Peyer's patch (tissue), 4 donors: ENCODE data around the gene PATJ.

Experiments used
- POLR2A ChIP-seq, 2 donors: fragments of 450-650 bp; IDR thresholded peaks; one replicate each; pipeline ENCODE4 v1.5.1; 2017; ENCODE audit warnings: antibody characterized with exemption in 2 of 2, mild to moderate bottlenecking in 2 of 2, moderate library complexity in 2 of 2
- TF ChIP-seq, protein P1 (sequence below), 6 experiments: fragments of 450-650 bp in 4 of 6; fragments of 200-600 bp in 2 of 6; sonication (generic) in 1 of 6; IDR thresholded peaks; one replicate each; pipeline ENCODE4 v1.5.1; 2017 to 2019; ENCODE audit warnings: antibody characterized with exemption in 6 of 6, mild to moderate bottlenecking in 3 of 6, moderate library complexity in 1 of 6

DNA sequence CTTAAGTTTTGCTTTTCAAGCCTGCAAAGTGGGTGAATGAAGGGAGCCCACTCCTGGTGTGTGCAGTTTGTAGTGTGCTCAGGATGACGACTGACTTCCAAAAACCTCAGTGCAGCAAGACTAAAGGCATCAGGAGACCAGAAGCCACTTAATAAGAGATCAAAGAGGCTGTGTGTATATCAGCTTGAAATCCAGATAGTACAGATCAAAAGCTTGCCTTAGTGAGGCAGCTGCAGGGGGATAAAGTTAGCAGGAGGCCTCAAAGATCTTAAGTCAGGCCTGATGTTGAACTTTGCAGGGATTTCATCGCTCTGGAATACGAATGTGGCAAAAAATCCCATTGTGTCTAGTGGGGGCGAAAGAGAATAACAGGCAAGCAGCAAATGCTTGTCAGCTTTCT lies 99.8 kb downstream of the PATJ start:
- TF ChIP-seq, protein P1, sequence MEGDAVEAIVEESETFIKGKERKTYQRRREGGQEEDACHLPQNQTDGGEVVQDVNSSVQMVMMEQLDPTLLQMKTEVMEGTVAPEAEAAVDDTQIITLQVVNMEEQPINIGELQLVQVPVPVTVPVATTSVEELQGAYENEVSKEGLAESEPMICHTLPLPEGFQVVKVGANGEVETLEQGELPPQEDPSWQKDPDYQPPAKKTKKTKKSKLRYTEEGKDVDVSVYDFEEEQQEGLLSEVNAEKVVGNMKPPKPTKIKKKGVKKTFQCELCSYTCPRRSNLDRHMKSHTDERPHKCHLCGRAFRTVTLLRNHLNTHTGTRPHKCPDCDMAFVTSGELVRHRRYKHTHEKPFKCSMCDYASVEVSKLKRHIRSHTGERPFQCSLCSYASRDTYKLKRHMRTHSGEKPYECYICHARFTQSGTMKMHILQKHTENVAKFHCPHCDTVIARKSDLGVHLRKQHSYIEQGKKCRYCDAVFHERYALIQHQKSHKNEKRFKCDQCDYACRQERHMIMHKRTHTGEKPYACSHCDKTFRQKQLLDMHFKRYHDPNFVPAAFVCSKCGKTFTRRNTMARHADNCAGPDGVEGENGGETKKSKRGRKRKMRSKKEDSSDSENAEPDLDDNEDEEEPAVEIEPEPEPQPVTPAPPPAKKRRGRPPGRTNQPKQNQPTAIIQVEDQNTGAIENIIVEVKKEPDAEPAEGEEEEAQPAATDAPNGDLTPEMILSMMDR (IDR thresholded peaks at IDR 0.05), result no peak
- TF ChIP-seq POLR2A (IDR thresholded peaks at IDR 0.05), result no peak
